HG03196 (cell line): ENCODE data around the gene MIOS.
"Not testable (repeated sequence)": the region's sequence is repeated elsewhere in the genome, so short reads cannot be mapped to it uniquely, and the experiment has no call there.

ENCODE experiments used
- ATAC-seq: cut with Tn5 transposase; IDR thresholded peaks from one replicate; pipeline ENCODE4 v1.9.1; 2021; ENCODE audit not compliant: unreplicated experiment

MIOS gene

DNA sequence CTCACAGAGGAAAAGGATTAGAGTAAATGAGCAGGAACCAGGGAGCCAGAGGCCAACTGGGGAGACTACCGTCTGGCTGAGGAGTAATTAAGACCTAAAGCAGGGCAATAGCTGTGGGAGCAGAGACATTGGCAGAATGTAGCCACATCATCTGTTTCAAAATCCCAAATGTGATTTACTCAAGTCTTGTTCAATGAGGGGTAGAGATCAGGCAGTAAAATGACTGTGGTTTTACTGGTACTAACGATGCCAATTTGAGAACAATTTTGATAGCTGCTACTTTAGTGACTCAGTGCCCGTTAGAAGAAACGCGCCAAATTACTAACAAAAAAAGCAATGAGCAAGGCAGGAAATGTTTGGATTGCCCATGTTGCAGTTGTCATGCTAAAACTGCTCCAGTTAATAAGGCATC, 12.7 kb upstream of the MIOS start:
- ATAC-seq: no peak

GRCh38 chr7:7554649-7555575, 11.8 kb upstream of the MIOS start:
- ATAC-seq: no peak

GRCh38 chr7:7556852-7557251, 9.8 kb upstream of the MIOS start:
- ATAC-seq: no peak

DNA sequence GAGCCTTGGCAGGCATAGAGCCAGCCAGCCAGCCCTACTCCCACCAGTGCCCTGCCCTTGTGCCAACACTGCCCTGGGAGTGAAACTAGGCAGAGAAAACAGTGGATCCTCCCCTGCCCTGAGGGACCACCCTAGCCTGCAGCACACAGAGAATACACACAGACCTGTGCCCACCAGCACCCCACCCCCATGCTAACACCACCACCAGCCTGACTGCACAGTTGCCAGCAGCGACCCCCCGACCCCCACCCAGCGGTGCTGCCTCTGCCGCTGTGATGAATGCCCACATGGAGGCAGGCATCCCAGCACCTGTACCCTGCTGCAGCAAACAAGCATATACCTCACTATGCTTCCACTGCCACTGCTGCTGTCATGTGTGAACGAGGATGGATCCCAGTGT, 9.4 kb upstream of the MIOS start:
- no peak for ATAC-seq

DNA sequence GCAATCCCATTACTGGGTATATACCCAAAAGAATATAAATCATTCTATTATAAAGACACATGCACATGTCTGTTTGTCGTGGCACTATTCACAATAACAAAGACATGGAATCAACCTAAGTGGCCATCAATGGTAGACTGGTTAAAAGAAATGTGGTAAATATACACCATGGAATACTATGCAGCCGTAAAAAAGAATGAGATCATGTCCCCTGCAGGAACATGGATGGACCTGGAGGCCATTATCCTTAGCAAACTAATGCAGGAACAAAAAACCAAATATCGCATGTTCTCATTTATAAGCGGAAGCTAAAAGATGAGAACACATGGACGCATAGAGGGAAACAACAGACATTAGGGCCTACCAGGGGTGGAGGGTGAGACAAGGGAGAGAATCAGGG, 5.1 kb upstream of the MIOS start:
- ATAC-seq: not testable (repeated sequence)

DNA sequence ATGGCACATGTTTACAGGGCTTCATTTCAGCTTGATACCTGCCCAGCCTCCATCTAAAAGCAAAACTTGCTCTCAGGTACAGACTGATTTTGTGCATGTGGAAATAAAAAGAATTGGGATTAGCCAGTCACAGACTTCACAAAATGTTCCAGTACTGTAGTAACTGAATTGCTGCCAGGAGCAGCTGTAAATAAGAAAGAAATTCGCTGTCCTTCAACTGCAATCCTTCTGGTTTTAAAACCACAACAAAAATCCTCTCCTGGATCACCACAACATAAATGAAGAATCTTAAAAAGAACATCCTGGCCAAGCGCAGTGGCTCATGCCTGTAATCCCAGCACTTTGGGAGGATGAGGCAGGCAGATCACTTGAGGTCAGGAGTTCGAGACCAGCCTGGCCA, 3.9 kb upstream of the MIOS start:
- ATAC-seq: no peak

- ATAC-seq: no peak
Measured at GRCh38 chr7:7563269-7563668, 3.4 kb upstream of the MIOS start.

DNA sequence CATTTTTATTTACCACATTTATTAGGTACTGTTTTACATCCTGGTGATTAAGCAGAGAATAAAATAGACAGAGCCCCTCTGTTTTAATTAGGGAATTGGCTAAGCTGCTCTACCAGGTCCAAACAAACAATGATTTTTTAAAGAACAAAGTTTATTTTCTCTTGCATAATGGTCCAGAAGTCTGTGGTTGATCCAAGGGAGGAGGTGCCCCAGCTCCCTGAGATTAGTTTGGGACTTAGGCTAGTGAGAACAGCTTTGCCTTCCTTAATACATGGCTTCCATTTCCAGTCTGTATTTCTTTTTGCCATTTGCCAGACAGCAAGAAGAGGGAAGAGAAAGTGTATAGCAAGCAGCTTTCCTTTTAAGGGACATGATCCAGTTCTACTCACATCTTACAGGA, 2.9 kb upstream of the MIOS start:
- ATAC-seq: no peak

- no peak for ATAC-seq
Measured at GRCh38 chr7:7564323-7564780, 2.3 kb upstream of the MIOS start.

DNA sequence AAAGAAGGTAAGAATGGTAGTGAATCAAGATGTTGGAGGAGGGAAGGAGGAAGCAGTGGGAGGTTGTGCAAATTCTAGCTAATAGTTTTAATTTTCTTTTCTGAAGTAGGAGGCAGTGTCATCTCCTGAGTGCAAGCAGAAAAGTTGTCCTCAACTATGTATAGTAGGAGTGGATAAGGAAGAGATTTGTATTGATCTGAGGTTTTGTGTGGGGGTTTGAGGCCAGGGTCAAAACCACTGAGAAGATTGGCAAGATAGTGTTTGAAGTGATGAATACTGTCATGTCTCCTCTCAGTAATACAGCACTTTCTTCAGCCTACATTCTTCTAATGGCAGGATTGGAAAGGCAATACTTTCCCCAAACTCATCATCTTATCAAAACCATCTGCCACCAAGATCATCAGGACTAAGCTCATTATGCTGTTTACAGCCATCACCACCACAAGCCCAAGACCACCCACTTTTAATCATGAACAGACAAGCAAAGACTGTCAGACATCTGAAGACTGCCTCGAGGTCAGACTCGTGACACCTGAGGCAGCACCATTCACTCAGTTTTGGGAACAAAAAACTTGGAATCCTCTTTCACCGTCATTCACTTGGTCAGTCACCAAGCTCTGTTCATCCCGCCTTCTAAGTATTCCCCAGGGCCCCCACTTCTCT, 1.5 kb upstream of the MIOS start:
- no peak for ATAC-seq

DNA sequence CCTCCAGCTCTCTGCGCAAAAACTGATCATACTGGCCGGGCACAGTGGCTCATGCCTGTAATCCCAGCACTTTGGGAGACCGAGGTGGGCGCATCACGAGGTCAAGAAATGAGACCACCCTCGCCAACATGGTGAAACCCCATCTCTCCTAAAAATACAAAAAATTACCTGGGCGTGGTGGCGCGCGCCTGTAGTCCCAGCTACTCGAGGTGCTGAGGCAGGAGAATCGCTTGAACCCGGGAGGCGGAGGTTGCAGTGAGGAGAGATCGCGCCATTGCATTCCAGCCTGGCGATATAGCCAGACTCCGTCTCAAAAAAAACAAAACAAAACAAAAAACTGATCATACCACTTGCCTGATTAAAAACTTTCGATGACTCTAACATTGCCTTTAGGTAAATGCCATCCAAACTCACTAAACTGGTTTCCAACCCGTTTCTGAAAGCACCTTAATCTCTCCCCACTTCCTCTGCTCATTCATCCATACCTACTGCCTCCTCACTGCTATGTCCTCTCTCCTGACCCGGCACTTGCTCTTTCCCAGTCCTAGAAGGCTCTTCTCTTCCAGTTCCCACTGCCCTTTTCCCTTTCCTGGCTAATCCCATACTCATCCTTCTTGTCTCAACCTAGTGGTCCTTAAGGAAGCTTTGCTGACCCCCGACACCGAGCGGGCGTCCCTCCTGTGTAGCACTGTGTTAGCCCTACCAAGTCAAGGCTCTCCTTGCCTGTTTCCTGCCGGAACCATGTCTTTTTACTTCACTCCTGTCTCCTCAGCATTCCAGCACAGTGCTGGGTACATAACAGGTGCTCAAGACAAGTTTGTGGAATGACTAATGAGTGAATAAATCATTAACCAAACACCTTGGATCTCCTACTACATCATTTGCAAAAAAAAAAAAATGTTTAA, 686 bp upstream of the MIOS start:
- ATAC-seq: peak; percentile 29

- ATAC-seq: no peak
Measured at GRCh38 chr7:7567898-7568531, 1.3 kb downstream of the MIOS start.

GRCh38 chr7:7568553-7568952, 1.9 kb downstream of the MIOS start:
- no peak for ATAC-seq

- peak; percentile 45 for ATAC-seq
Measured at GRCh38 chr7:7569081-7569527, 2.4 kb downstream of the MIOS start.

DNA sequence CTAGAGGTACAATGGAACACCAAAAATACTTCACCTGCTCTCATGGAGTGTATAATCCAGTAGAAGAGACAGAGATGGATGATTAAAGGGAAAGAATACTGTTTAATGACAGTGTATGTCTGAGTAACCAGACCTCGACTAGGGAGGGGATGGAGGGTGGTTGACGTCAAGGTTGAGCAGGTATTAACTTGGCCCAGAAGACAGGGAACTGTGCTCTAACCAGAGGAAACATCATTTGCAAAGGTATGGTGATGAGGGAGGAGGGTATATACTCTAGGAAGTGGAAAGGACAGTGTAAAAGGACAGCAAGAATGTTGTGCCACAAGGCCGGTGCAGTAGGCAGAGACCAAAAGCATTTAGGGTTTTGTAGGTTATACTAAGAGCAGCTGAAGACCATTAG, 2.9 kb downstream of the MIOS start:
- peak; percentile 26 for ATAC-seq

- no peak for ATAC-seq
Measured at GRCh38 chr7:7570584-7570983, 3.9 kb downstream of the MIOS start.

- no peak for ATAC-seq
Measured at GRCh38 chr7:7573701-7574100, 7.0 kb downstream of the MIOS start.

DNA sequence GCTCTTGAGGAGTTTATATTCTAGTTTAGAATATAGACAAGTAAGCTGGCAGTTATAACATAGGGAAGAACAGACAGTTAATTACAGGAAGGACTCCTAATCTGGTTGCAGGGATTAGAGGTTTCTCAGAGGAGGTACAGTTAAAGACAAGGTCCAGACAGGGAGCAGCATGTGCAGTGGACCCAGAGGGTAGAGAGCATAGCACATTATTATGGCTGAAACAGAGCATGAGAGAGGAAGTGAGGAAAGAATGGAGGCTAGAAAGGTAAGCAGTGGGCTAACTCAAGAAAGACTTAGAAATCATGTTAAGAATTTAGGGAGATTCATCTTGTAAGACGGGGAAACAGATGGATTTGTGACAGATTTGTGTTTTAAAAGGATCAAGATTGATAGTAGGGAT, 9.7 kb downstream of the MIOS start:
- ATAC-seq: no peak

GRCh38 chr7:7577888-7578287, 11.2 kb downstream of the MIOS start:
- no peak for ATAC-seq

DNA sequence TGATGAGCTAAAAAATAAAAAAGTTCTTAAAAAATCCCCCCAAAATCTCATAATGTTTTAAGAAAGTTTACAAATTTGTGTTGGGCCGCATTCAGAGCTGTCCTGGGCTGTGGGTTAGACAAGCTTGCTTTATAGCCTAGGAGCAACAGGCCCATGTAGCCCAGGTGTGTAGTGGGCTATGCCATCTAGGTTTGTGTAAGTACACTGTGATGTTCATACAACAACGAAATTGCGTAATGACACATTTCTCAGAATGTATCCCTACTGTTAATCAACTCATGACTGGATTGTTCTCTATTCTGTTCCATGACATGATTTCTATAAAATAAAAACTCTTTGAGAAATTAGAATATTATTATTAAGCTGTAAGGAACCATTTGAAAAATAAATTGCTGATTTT, 13.0 kb downstream of the MIOS start:
- ATAC-seq: no peak
